Stomach (tissue), 9 donors: ENCODE results near the gene MESD. TPM values are rescaled to one million over a fixed set of nuclear protein-coding genes. Genes with fewer than 3 reads are reported as not detected.

Experiments used
- DNase-seq, 2 donors: peaks; one replicate each; pipeline versions ENCODE4 v3.0.0 to v3.0.0-alpha.2; 2013 to 2019
- H3K27ac ChIP-seq, 5 donors: fragments of 200-600 bp in 4 of 5; sonication (generic) in 4 of 5; one replicate each; pipeline ENCODE4 v1.5.1; 2013 to 2019; ENCODE audit warnings: mild to moderate bottlenecking in 1 of 5, moderate library complexity in 1 of 5
- H3K27me3 ChIP-seq, 3 donors: fragments of 200-600 bp; sonication (generic); one replicate each; pipeline ENCODE4 v1.5.1; 2017 to 2019; ENCODE audit warnings: mixed run types in 1 of 3
- H3K36me3 ChIP-seq, 4 donors: fragments of 200-600 bp; sonication (generic); 1 replicate in 3 of 4; 2 replicates in 1 of 4; pipeline ENCODE4 v1.5.1; 2016 to 2019
- H3K4me1 ChIP-seq, 4 donors: fragments of 200-600 bp; sonication (generic); one replicate each; pipeline ENCODE4 v1.5.1; 2016 to 2019
- H3K4me3 ChIP-seq, 4 donors: fragments of 200-600 bp; sonication (generic) in 3 of 4; one replicate each; pipeline ENCODE4 v1.5.1; 2016 to 2019; ENCODE audit warnings: mild to moderate bottlenecking in 1 of 4
- H3K9me3 ChIP-seq, 4 donors: fragments of 200-600 bp; sonication (generic); one replicate each; pipeline ENCODE4 v1.5.1; 2016 to 2019
- EP300 ChIP-seq: sonication (generic); formaldehyde crosslinking; IDR thresholded peaks from one replicate; pipeline ENCODE4 v1.6.1; 2017; ENCODE audit warnings: antibody characterized with exemption
- POLR2A ChIP-seq, 4 donors: fragments of 450-650 bp; IDR thresholded peaks; one replicate each; pipeline ENCODE4 v1.6.1; 2016; ENCODE audit warnings: antibody characterized with exemption in 4 of 4, control low read depth in 2 of 4, mild to moderate bottlenecking in 1 of 4, moderate library complexity in 1 of 4
- POLR2AphosphoS5 ChIP-seq, 3 donors: sonication (generic); formaldehyde crosslinking; IDR thresholded peaks; one replicate each; pipeline ENCODE4 v1.6.1; 2016; ENCODE audit warnings: antibody characterized with exemption in 3 of 3
- WGBS, 5 donors: extraction: QIAGEN DNeasy Blood & Tissue Kit in 3 of 5; methylation state at CpG; one replicate each; pipeline versions ENCODE4 v1.1.5 to v1.1.7; 2013 to 2018; 5-methylcytosine and 5-hydroxymethylcytosine counted together
- intact Hi-C: fragments of 100-400 bp; cut with DNase I; formaldehyde crosslinking; loops from one replicate; pipeline ENCODE4 v1.15.1; 2023; ENCODE audit warnings: low total_unique reads
- polyA plus RNA-seq, 3 donors: library from polyadenylated mRNA; stranded (reverse); fragments of 200-250 nt; gene quantifications; one replicate each; pipeline ENCODE4 v1.2.3, GENCODE V29; 2013
- total RNA-seq, 5 donors: library from RNA; depleted of rRNA; stranded (reverse); fragments of >200 nt; gene quantifications; one replicate each; pipeline versions ENCODE4 v1.1.0 to v1.2.3, GENCODE V29; 2014 to 2016
- TF ChIP-seq, protein P1 (sequence below), 7 experiments: fragments of 450-650 bp in 4 of 7; fragments of 200-600 bp in 3 of 7; sonication (generic) in 3 of 7; IDR thresholded peaks; one replicate each; pipeline ENCODE4 v1.5.1; 2016 to 2019; ENCODE audit warnings: antibody characterized with exemption in 7 of 7, control low read depth in 2 of 7, mild to moderate bottlenecking in 1 of 7
- donor health status: healthy with polysubstance abuse.
- donor health status: Bipolar disorder and iron deficiency.
- donor health status: healthy.

Gene MESD
- total and polyA plus RNA-seq, 8 donors: 5.5 to 34.8 (median 15.7) TPM

DNA sequence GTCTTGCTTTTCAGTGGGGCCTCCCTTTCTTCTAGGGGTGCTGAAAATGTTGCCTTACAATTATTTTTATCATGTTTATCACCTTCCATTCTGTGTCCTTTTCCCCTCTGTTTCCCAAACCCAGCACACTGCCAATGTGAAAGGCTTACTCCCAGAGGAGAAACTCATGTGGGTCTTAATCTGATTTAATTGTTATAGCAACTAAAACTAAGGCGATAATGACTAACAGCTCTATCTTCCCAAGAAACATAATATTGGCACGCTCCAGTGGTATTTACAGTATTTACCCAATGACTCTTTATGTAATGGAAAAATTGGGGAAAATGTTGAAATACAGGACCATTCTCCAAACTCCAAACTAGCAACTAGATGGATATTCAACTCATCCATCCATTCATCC, 58.4 kb downstream of the MESD start:
- H3K36me3 ChIP-seq: no peaks in the 10 kb centered on the region
- no peak overlapping the region for H3K27ac ChIP-seq
- 82 to 94% (median 89%) methylated on average over 2 of the region's 2 CpGs for WGBS, 5 donors
- H3K27me3 ChIP-seq: no peaks in the 10 kb centered on the region
- intact Hi-C loops: no loop called here
- no peak for TF ChIP-seq POLR2AphosphoS5 (IDR thresholded peaks at IDR 0.05)
- TF ChIP-seq, protein P1, sequence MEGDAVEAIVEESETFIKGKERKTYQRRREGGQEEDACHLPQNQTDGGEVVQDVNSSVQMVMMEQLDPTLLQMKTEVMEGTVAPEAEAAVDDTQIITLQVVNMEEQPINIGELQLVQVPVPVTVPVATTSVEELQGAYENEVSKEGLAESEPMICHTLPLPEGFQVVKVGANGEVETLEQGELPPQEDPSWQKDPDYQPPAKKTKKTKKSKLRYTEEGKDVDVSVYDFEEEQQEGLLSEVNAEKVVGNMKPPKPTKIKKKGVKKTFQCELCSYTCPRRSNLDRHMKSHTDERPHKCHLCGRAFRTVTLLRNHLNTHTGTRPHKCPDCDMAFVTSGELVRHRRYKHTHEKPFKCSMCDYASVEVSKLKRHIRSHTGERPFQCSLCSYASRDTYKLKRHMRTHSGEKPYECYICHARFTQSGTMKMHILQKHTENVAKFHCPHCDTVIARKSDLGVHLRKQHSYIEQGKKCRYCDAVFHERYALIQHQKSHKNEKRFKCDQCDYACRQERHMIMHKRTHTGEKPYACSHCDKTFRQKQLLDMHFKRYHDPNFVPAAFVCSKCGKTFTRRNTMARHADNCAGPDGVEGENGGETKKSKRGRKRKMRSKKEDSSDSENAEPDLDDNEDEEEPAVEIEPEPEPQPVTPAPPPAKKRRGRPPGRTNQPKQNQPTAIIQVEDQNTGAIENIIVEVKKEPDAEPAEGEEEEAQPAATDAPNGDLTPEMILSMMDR (IDR thresholded peaks at IDR 0.05): no peak
- TF ChIP-seq EP300: no peak
- TF ChIP-seq POLR2A (IDR thresholded peaks at IDR 0.05): no peak
- H3K4me1 ChIP-seq: peaks cover 0 to 19% (median 5%) of the 10 kb centered on the region in 4 donors
- no peaks in the 10 kb centered on the region for H3K9me3 ChIP-seq
- H3K4me3 ChIP-seq: no peak overlapping the region
- DNase-seq: no peak

- no peaks in the 10 kb centered on the region for H3K9me3 ChIP-seq
- no peaks in the 10 kb centered on the region for H3K27me3 ChIP-seq
- no peaks in the 10 kb centered on the region for H3K36me3 ChIP-seq
- no peak for TF ChIP-seq POLR2A (IDR thresholded peaks at IDR 0.05)
- TF ChIP-seq POLR2AphosphoS5 (IDR thresholded peaks at IDR 0.05): no peak
- TF ChIP-seq, protein P1 (IDR thresholded peaks at IDR 0.05): no peak
- TF ChIP-seq EP300: no peak
- H3K4me1 ChIP-seq: peaks cover 0 to 19% (median 5%) of the 10 kb centered on the region in 4 donors
- no peak overlapping the region for H3K4me3 ChIP-seq
- no peak overlapping the region for H3K27ac ChIP-seq
- no peak for DNase-seq
- 69 to 88% (median 82%) methylated on average over 4 of the region's 4 CpGs for WGBS, 5 donors
- intact Hi-C loops: no loop called here
Measured at GRCh38 chr15:80929689-80930088, 59.9 kb downstream of the MESD start.

DNA sequence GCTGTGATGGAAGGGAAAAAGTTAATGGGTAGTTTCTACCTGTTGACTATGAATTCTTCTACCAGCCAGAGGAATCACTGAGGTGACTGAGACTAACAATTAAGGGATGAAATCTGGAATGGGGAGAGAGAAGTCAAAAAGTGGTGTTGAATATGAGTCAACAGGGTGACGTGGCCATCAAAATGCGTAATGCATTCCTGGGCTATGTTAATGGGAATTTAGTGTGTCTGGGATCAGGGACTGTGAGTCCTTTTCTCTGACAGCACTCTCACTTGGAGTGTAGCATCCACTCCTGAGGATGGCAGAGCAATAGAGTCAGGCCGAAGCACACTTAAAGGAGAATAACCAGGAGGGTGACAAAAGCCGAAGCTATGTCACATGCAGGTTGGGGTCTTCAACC, 60.4 kb downstream of the MESD start:
- Histone ChIP-seq H3K4me1 (peaks cover 0 to 19% (median 5%) of the 10 kb centered on the region in 4 donors), H3K9me3 (no peaks in the 10 kb centered on the region), H3K27me3 (no peaks in the 10 kb centered on the region), H3K36me3 (no peaks in the 10 kb centered on the region), H3K4me3 (no peak overlapping the region), H3K27ac (no peak overlapping the region)
- 93 to 98% (median 96%) methylated on average over 4 of the region's 4 CpGs for WGBS, 5 donors
- intact Hi-C loops: no loop called here
- TF ChIP-seq POLR2A (IDR thresholded peaks at IDR 0.05): no peak
- DNase-seq: no peak

GRCh38 chr15:80926126-80926525, 63.5 kb downstream of the MESD start:
- H3K9me3 ChIP-seq: no peaks in the 10 kb centered on the region
- H3K27me3 ChIP-seq: no peaks in the 10 kb centered on the region
- WGBS, 5 donors: 89 to 96% (median 93%) methylated on average over 3 of the region's 3 CpGs
- TF ChIP-seq EP300 (no peak), POLR2AphosphoS5 (IDR thresholded peaks at IDR 0.05) (no peak), POLR2A (IDR thresholded peaks at IDR 0.05) (no peak)
- TF ChIP-seq, protein P1 (IDR thresholded peaks at IDR 0.05): no peak
- H3K4me3 ChIP-seq: no peak overlapping the region
- intact Hi-C loops: no loop called here
- H3K4me1 ChIP-seq: no peaks in the 10 kb centered on the region
- H3K36me3 ChIP-seq: peaks cover 0 to 20% (median 8%) of the 10 kb centered on the region in 4 donors
- H3K27ac ChIP-seq: no peak overlapping the region
- DNase-seq: no peak

- H3K27ac ChIP-seq: no peak overlapping the region
- TF ChIP-seq EP300: no peak
- no peak for TF ChIP-seq POLR2A (IDR thresholded peaks at IDR 0.05)
- TF ChIP-seq, protein P1 (IDR thresholded peaks at IDR 0.05): no peak
- no peak for TF ChIP-seq POLR2AphosphoS5 (IDR thresholded peaks at IDR 0.05)
- no peaks in the 10 kb centered on the region for H3K4me1 ChIP-seq
- intact Hi-C loops: no loop called here
- peaks cover 0 to 20% (median 9%) of the 10 kb centered on the region in 4 donors for H3K36me3 ChIP-seq
- no peak overlapping the region for H3K4me3 ChIP-seq
- DNase-seq: no peak
- H3K9me3 ChIP-seq: no peaks in the 10 kb centered on the region
- 90 to 97% (median 94%) methylated on average over 17 of the region's 17 CpGs for WGBS, 5 donors
- no peaks in the 10 kb centered on the region for H3K27me3 ChIP-seq
Measured at GRCh38 chr15:80925597-80926059, 64.0 kb downstream of the MESD start.
